Measurements from ENCODE around the gene PPY.

DNA sequence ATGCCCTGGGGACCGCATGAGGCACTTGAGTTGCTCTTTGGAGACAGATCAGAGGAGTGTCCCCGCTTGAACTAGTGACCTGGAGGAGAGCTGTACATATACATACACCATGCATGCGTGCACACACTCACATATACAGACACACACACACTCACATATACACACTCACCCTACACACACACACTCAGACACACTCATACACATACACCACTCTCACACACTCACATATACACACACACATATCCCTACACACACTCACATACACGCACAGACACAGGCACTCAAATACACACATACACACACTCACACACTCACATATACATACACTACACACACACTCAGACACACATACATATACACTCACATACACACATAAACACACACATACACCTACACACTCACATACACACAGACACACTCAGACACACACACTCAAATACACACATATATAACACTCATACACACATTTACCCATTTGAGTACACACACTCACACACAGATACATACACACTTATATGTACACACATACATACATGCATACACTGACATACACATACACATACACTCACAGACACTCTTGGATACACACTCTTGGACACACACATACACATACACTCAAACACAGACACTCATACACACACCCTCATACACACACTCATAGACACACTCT is 29.5 kb downstream of the PPY start:
- TF ChIP-seq, protein P1, sequence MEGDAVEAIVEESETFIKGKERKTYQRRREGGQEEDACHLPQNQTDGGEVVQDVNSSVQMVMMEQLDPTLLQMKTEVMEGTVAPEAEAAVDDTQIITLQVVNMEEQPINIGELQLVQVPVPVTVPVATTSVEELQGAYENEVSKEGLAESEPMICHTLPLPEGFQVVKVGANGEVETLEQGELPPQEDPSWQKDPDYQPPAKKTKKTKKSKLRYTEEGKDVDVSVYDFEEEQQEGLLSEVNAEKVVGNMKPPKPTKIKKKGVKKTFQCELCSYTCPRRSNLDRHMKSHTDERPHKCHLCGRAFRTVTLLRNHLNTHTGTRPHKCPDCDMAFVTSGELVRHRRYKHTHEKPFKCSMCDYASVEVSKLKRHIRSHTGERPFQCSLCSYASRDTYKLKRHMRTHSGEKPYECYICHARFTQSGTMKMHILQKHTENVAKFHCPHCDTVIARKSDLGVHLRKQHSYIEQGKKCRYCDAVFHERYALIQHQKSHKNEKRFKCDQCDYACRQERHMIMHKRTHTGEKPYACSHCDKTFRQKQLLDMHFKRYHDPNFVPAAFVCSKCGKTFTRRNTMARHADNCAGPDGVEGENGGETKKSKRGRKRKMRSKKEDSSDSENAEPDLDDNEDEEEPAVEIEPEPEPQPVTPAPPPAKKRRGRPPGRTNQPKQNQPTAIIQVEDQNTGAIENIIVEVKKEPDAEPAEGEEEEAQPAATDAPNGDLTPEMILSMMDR (conservative IDR thresholded peaks at IDR 0.05): no peak
- no peak for TF ChIP-seq ZFX (IDR thresholded peaks at IDR 0.05)
